BJ (cell line): ENCODE results near the gene AGFG2. TPM values are rescaled to one million over a fixed set of nuclear protein-coding genes. Genes with fewer than 3 reads are reported as not detected.

Experiments
- CTCF ChIA-PET: fragments of 350-600 bp; formaldehyde crosslinking; extraction: SDS; loops from one replicate; lab custom pipeline; 2021; ENCODE audit warnings: antibody characterized with exemption, inconsistent platforms; lab: Yijun Ruan, JAX
- POLR2A ChIA-PET: fragments of 300-600 bp; sonication (Branson Sonifier 250); formaldehyde crosslinking; extraction: SDS; loops from one replicate; lab custom pipeline; 2021; ENCODE audit warnings: antibody characterized with exemption; lab: Charles Lee
- DNase-seq: peaks from one replicate; pipeline ENCODE4 v3.0.0-alpha.2; 2011; ENCODE audit warnings: low read depth
- H3K27me3 ChIP-seq: 2 replicates; pipeline ENCODE4 v1.6.0; 2011; ENCODE audit warnings: low read length; ENCODE audit not compliant: control insufficient read depth, insufficient read depth
- H3K36me3 ChIP-seq: 2 replicates; pipeline ENCODE4 v1.5.1; 2011; ENCODE audit warnings: low read length; ENCODE audit not compliant: control insufficient read depth, insufficient read depth
- H3K4me3 ChIP-seq: 2 replicates; pipeline ENCODE4 v1.5.1; 2011; ENCODE audit warnings: low read depth, mild to moderate bottlenecking, control low read depth, low read length
- polyA plus RNA-seq: library from polyadenylated mRNA; depleted of rRNA; stranded (reverse); fragments of >200 nt; gene quantifications from 2 replicates; pipeline ENCODE4 v1.2.3, GENCODE V29; 2011; rRNA removed
- small RNA-seq: library from RNA; depleted of rRNA; stranded (forward); fragments of <200 nt; gene quantifications from one replicate; pipeline ENCODE3, GENCODE V24; 2012; ENCODE audit warnings: low replicate concordance, low read depth; ENCODE audit not compliant: insufficient read length
- TF ChIP-seq, protein P1 (sequence below): IDR thresholded peaks from 2 replicates; pipeline ENCODE4 v1.5.1; 2011; ENCODE audit warnings: low read depth, mild to moderate bottlenecking, control low read depth, inconsistent platforms, low read length, moderate library complexity; ENCODE audit not compliant: insufficient read depth

Gene AGFG2
- polyA plus RNA-seq, 1 experiment, result 10.9 TPM

DNA sequence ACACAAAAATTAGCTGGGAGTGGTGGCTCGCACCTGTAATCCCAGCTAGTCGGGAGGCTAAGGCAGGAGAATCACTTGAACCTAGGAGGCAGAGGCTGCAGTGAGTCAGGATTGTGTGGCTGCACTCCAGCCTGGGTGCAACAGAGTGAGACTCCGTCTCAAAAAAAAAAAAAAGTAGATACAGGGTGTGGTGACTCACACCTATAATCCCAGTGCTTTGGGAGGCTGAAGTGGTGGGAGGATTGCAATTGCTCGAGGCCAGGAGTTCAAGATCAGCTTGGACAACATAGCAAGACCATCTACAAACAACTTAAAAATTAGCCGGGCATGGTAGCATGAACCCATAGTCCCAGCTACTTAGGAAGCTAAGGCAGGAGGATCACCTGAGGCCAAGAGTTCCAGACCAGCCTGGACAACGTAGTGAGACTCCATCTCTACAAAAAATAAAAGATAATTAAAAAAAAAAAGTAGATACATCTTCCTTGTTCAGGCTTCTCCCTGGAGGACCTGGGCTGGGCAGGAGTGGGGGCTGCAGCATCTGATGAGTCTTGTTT is 75.4 kb downstream of the AGFG2 start:
- no peak for DNase-seq
- no peak overlapping the region for H3K4me3 ChIP-seq
- H3K36me3 ChIP-seq, result no peaks in the 10 kb centered on the region; the same call in 1 of the 2 replicates
- TF ChIP-seq, protein P1, sequence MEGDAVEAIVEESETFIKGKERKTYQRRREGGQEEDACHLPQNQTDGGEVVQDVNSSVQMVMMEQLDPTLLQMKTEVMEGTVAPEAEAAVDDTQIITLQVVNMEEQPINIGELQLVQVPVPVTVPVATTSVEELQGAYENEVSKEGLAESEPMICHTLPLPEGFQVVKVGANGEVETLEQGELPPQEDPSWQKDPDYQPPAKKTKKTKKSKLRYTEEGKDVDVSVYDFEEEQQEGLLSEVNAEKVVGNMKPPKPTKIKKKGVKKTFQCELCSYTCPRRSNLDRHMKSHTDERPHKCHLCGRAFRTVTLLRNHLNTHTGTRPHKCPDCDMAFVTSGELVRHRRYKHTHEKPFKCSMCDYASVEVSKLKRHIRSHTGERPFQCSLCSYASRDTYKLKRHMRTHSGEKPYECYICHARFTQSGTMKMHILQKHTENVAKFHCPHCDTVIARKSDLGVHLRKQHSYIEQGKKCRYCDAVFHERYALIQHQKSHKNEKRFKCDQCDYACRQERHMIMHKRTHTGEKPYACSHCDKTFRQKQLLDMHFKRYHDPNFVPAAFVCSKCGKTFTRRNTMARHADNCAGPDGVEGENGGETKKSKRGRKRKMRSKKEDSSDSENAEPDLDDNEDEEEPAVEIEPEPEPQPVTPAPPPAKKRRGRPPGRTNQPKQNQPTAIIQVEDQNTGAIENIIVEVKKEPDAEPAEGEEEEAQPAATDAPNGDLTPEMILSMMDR, result no peak
- CTCF ChIA-PET, result interaction anchor here (1.7 to 2.9 kb wide), 3 partner anchors 10 to 91 kb away, joined by 6 to 16 read pairs (median 8); partner anchors contain the start of gene POP7
- no peaks in the 10 kb centered on the region for H3K27me3 ChIP-seq
- POLR2A ChIA-PET, result interaction anchor here (0.6 kb wide), 1 partner anchor 97 kb away, joined by 4 read pairs; no protein-coding TSS in a partner anchor

Small RNA genes within 50 kb of the gene (small RNA-seq; reads per million reads assigned to genes)
- not detected for gene RN7SL416P
- not detected for gene SAP25

Other genes starting within 250 kb of the AGFG2 start
- gene SPDYE3, start 231.5 kb upstream of the AGFG2 start, polyA plus RNA-seq, result not detected in 2 replicates
- 10.6 and 25.4 TPM in 2 replicates for gene PILRB, start 181.1 kb upstream of the AGFG2 start, polyA plus RNA-seq
- gene PILRA, start 165.7 kb upstream of the AGFG2 start, polyA plus RNA-seq, result 0.27 and 0.49 TPM in 2 replicates
- 2.2 and 2.8 TPM in 2 replicates for gene ZCWPW1, start 110.5 kb upstream of the AGFG2 start, polyA plus RNA-seq
- gene MEPCE, start 109.4 kb upstream of the AGFG2 start, polyA plus RNA-seq, result 15.7 and 19.1 TPM in 2 replicates
- gene PPP1R35, start 102.7 kb upstream of the AGFG2 start, polyA plus RNA-seq, result 10.6 and 13.1 TPM in 2 replicates
- gene SPACDR, start 74.9 kb upstream of the AGFG2 start, polyA plus RNA-seq, result 0.21 and 0.32 TPM in 2 replicates
- 9.7 and 20.7 TPM in 2 replicates for gene TSC22D4, start 60.0 kb upstream of the AGFG2 start, polyA plus RNA-seq
- gene NYAP1, start 55.3 kb upstream of the AGFG2 start, polyA plus RNA-seq, result 0.10 and 0.15 TPM in 2 replicates
- gene SAP25, start 34.7 kb downstream of the AGFG2 start, polyA plus RNA-seq, result 0.20 and 0.34 TPM in 2 replicates
- 9.1 and 20.0 TPM in 2 replicates for gene LRCH4, start 46.9 kb downstream of the AGFG2 start, polyA plus RNA-seq
- 0.33 and 0.40 TPM in 2 replicates for gene FBXO24, start 47.1 kb downstream of the AGFG2 start, polyA plus RNA-seq
- gene PCOLCE, start 63.2 kb downstream of the AGFG2 start, polyA plus RNA-seq, result 173 and 433 TPM in 2 replicates
- 5.2 and 15.0 TPM in 2 replicates for gene MOSPD3, start 73.3 kb downstream of the AGFG2 start, polyA plus RNA-seq
- gene TFR2, start 102.3 kb downstream of the AGFG2 start, polyA plus RNA-seq, result 0.49 and 0.72 TPM in 2 replicates
- gene ACTL6B, start 117.2 kb downstream of the AGFG2 start, polyA plus RNA-seq, result not detected in 2 replicates
- gene GNB2, start 134.5 kb downstream of the AGFG2 start, polyA plus RNA-seq, result 87.4 and 172 TPM in 2 replicates
- gene GIGYF1, start 155.0 kb downstream of the AGFG2 start, polyA plus RNA-seq, result 5.7 and 7.6 TPM in 2 replicates
- 24.5 and 35.2 TPM in 2 replicates for gene POP7, start 166.9 kb downstream of the AGFG2 start, polyA plus RNA-seq
- gene EPO, start 181.3 kb downstream of the AGFG2 start, polyA plus RNA-seq, result not detected in 2 replicates
- gene ZAN, start 194.4 kb downstream of the AGFG2 start, polyA plus RNA-seq, result not detected in 2 replicates